ENCODE data around the gene ZNF764. TPM values are rescaled to one million over a fixed set of nuclear protein-coding genes. Genes with fewer than 3 reads are reported as not detected.
"Not testable (repeated sequence)": the region's sequence is repeated elsewhere in the genome, so short reads cannot be mapped to it uniquely, and the experiment has no call there.

Gene ZNF764
- total and polyA plus RNA-seq, 7 experiments from 2014 or later, result 4.5 to 20.9 (median 18.1) TPM

DNA sequence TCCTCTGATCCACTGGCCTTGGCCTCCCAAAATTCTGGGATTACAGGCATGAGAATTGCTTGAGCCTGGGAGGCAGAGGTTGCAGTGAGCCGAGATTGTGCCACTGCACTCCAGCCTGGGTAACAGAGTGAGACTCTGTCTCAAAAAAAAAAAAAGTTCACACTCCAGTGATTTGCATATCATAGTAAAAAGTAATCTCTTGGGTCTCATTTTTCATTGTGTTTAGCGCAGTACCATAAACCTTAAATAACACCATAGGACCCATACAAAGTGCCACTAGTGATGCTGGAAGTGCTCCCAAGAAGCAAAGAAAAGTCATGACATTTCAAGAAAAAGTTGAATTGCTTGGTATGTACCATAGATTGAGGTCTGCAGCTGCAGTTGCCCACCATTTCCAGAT, 31.4 kb upstream of the ZNF764 start:
- ATAC-seq; H3K27me3 Mint-ChIP-seq; H3K27me3 ChIP-seq (ENCODE audit: control insufficient read depth in 2 of 2, insufficient read depth in 2 of 2, low read length in 2 of 2); H3K9me3 ChIP-seq (ENCODE audit: control insufficient read depth in 2 of 3, low read length in 3 of 3); H3K27ac Mint-ChIP-seq; DNase-seq; CTCF ChIA-PET; H3K27ac ChIP-seq (ENCODE audit: low read depth, low read length); intact Hi-C loops (cut with micrococcal nuclease); H3K4me3 Mint-ChIP-seq; H3K9me3 Mint-ChIP-seq; H3K4me3 ChIP-seq (ENCODE audit: low read length); H3K36me3 ChIP-seq (ENCODE audit: control insufficient read depth in 2 of 3, insufficient read depth in 3 of 3, low read length in 3 of 3): not testable (repeated sequence)
- Mint-ChIP-seq H3K36me3 (peaks cover 0 to 11% (median 0%) of the 10 kb centered on the region in 5 donors), H3K4me1 (peaks cover 6 to 26% (median 19%) of the 10 kb centered on the region in 7 donors)
- POLR2A ChIA-PET, result interaction anchor here (1.5 kb wide), 1 partner anchor 42 kb away, joined by 4 read pairs; no protein-coding TSS in a partner anchor
- peaks cover 8 to 10% of the 10 kb centered on the region in 2 donors for H3K4me1 ChIP-seq (ENCODE audit: control insufficient read depth in 2 of 2, insufficient read depth in 2 of 2, low read length in 2 of 2)

DNA sequence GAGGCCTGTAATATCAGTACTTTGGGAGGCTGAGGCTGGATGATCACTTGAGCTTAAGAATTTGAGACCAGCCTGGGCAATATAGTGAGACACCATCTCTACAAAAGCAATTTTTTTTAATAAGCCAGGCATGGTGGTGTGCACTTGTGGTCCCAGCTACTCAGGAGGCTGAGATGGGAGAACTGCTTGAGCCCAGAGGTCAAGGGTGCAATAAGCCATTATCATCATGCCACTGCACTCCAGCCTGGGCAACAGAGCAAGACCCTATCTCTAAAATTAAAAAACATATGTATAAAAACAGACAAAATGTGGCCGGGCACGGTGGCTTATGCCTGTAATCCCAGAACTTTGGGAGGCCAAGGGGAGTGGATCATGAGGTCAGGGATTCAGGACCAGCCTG, 30.5 kb upstream of the ZNF764 start:
- Mint-ChIP-seq H3K4me1 (peaks cover 6 to 30% (median 24%) of the 10 kb centered on the region in 7 donors), H3K27ac (no peak overlapping the region), H3K9me3 (peaks cover 0 to 1% (median 0%) of the 10 kb centered on the region in 11 donors), H3K4me3 (no peak overlapping the region), H3K27me3 (peaks cover 0 to 2% (median 0%) of the 10 kb centered on the region in 5 donors), H3K36me3 (peaks cover 0 to 10% (median 0%) of the 10 kb centered on the region in 5 donors)
- DNase-seq (no peak), ATAC-seq (no peak)
- intact Hi-C loops (cut with micrococcal nuclease), result no loop called here
- H3K36me3 ChIP-seq (ENCODE audit: control insufficient read depth in 2 of 3, insufficient read depth in 3 of 3, low read length in 3 of 3), result no peaks in the 10 kb centered on the region
- H3K4me3 ChIP-seq (ENCODE audit: low read length), result no peak overlapping the region
- H3K27me3 ChIP-seq (ENCODE audit: control insufficient read depth in 2 of 2, insufficient read depth in 2 of 2, low read length in 2 of 2), result no peaks in the 10 kb centered on the region
- CTCF ChIA-PET, result interaction anchor here (0.8 to 1.0 kb wide), 2 partner anchors 41 to 53 kb away, joined by 4 to 5 read pairs; no protein-coding TSS in a partner anchor
- H3K9me3 ChIP-seq (ENCODE audit: control insufficient read depth in 2 of 3, low read length in 3 of 3), result no peaks in the 10 kb centered on the region
- H3K4me1 ChIP-seq (ENCODE audit: control insufficient read depth in 2 of 2, insufficient read depth in 2 of 2, low read length in 2 of 2), result peaks cover 8 to 12% of the 10 kb centered on the region in 2 donors
- no peak overlapping the region for H3K27ac ChIP-seq (ENCODE audit: low read depth, low read length)
- POLR2A ChIA-PET, result interaction anchor here (0.6 to 1.5 kb wide), 2 partner anchors 42 to 158 kb away, joined by 3 to 4 read pairs; no protein-coding TSS in a partner anchor

- Histone ChIP-seq H3K4me1 (ENCODE audit: control insufficient read depth in 2 of 2, insufficient read depth in 2 of 2, low read length in 2 of 2) (peaks cover 8 to 12% of the 10 kb centered on the region in 2 donors), H3K36me3 (ENCODE audit: control insufficient read depth in 2 of 3, insufficient read depth in 3 of 3, low read length in 3 of 3) (peaks cover 0 to 21% (median 0%) of the 10 kb centered on the region in 3 experiments), H3K27ac (ENCODE audit: low read depth, low read length) (peak within 1 kb of the TSS; percentile 81), H3K27me3 (ENCODE audit: control insufficient read depth in 2 of 2, insufficient read depth in 2 of 2, low read length in 2 of 2) (no peaks in the 10 kb centered on the region), H3K9me3 (ENCODE audit: control insufficient read depth in 2 of 3, low read length in 3 of 3) (no peaks in the 10 kb centered on the region), H3K4me3 (ENCODE audit: low read length) (peak within 1 kb of the TSS; percentile 77)
- intact Hi-C loops (cut with micrococcal nuclease), result loop anchor here (1.0 to 2.0 kb wide), 11 partner anchors 13 to 155 kb away; partner anchors contain the start of genes DCTPP1 (in 2 of the 2), ZNF689 (in 2 of the 2), ZNF764 (in 2 of the 2) and ZNF768 (in 2 of the 2)
- Mint-ChIP-seq H3K36me3 (peaks cover 0 to 13% (median 0%) of the 10 kb centered on the region in 5 donors), H3K4me3 (peak within 1 kb of the TSS; percentile 85 to 98 (median 94)), H3K27me3 (peaks cover 0 to 2% (median 0%) of the 10 kb centered on the region in 5 donors), H3K4me1 (peaks cover 6 to 44% (median 32%) of the 10 kb centered on the region in 7 donors), H3K27ac (peak within 1 kb of the TSS; percentile 89 to 95 (median 92)), H3K9me3 (no peaks in the 10 kb centered on the region)
- ChIA-PET CTCF (interaction anchor here (0.6 to 1.9 kb wide), 5 partner anchors 13 to 224 kb away, joined by 3 to 6 read pairs (median 4); partner anchors contain the start of genes DCTPP1, PRR14 and ZNF764), POLR2A (interaction anchor here (0.6 to 4.9 kb wide), 15 partner anchors 14 to 168 kb away, joined by 3 to 45 read pairs (median 6); partner anchors contain the start of genes FBRS, ITGAL, PRR14 and ZNF688)
- peak; percentile 100 for ATAC-seq
- DNase-seq, result peak; percentile 72 to 95 (median 93)
These were observed 27.4 kb upstream of the ZNF764 start, which contains the start of gene ZNF785 for GRCh38 chr16:30585400-30586191. TSS of gene ZNF785 (minus strand) at chr16:30585697. CDS start at chr16:30585611, 86 bp downstream.

GRCh38 chr16:30585022-30585399, 26.8 kb upstream of the ZNF764 start:
- DNase-seq, result no peak
- peaks cover 0 to 13% (median 0%) of the 10 kb centered on the region in 5 donors for H3K36me3 Mint-ChIP-seq
- peak overlapping the region; percentile 78 to 98 (median 89) for H3K4me3 Mint-ChIP-seq
- Histone ChIP-seq H3K36me3 (ENCODE audit: control insufficient read depth in 2 of 3, insufficient read depth in 3 of 3, low read length in 3 of 3) (peaks cover 0 to 21% (median 0%) of the 10 kb centered on the region in 3 experiments), H3K4me3 (ENCODE audit: low read length) (peak overlapping the region; percentile 77), H3K27ac (ENCODE audit: low read depth, low read length) (peak overlapping the region; percentile 81), H3K4me1 (ENCODE audit: control insufficient read depth in 2 of 2, insufficient read depth in 2 of 2, low read length in 2 of 2) (peaks cover 8 to 12% of the 10 kb centered on the region in 2 donors), H3K27me3 (ENCODE audit: control insufficient read depth in 2 of 2, insufficient read depth in 2 of 2, low read length in 2 of 2) (no peaks in the 10 kb centered on the region), H3K9me3 (ENCODE audit: control insufficient read depth in 2 of 3, low read length in 3 of 3) (no peaks in the 10 kb centered on the region)
- peaks cover 0 to 2% (median 0%) of the 10 kb centered on the region in 5 donors for H3K27me3 Mint-ChIP-seq
- peak; percentile 5 for ATAC-seq
- H3K4me1 Mint-ChIP-seq, result peaks cover 6 to 44% (median 32%) of the 10 kb centered on the region in 7 donors
- no peaks in the 10 kb centered on the region for H3K9me3 Mint-ChIP-seq
- ChIA-PET CTCF (interaction anchor here (0.6 to 1.9 kb wide), 2 partner anchors 155 to 491 kb away, joined by 3 to 6 read pairs; partner anchors contain the start of gene DCTPP1), POLR2A (interaction anchor here (0.6 to 4.9 kb wide), 11 partner anchors 13 to 115 kb away, joined by 3 to 45 read pairs (median 8); partner anchors contain the start of genes FBRS, ITGAL, PRR14 and ZNF688)
- intact Hi-C loops (cut with micrococcal nuclease), result loop anchor here (1.0 to 2.0 kb wide), 11 partner anchors 13 to 155 kb away; partner anchors contain the start of genes DCTPP1 (in 2 of the 2), ZNF689 (in 2 of the 2), ZNF764 (in 2 of the 2) and ZNF768 (in 2 of the 2)
- peak overlapping the region; percentile 34 to 90 (median 79) for H3K27ac Mint-ChIP-seq

GRCh38 chr16:30582611-30583340, 24.6 kb upstream of the ZNF764 start:
- no peak overlapping the region for H3K27ac ChIP-seq (ENCODE audit: low read depth, low read length)
- H3K27ac Mint-ChIP-seq, result no peak overlapping the region
- DNase-seq, result no peak
- H3K4me3 ChIP-seq (ENCODE audit: low read length), result no peak overlapping the region
- H3K9me3 Mint-ChIP-seq, result no peaks in the 10 kb centered on the region
- peak overlapping the region in 2 of 10 donors; percentile 6 to 59 for H3K4me3 Mint-ChIP-seq
- H3K27me3 Mint-ChIP-seq, result peaks cover 0 to 2% (median 0%) of the 10 kb centered on the region in 5 donors
- intact Hi-C loops (cut with micrococcal nuclease), result no loop called here
- peaks cover 8 to 12% of the 10 kb centered on the region in 2 donors for H3K4me1 ChIP-seq (ENCODE audit: control insufficient read depth in 2 of 2, insufficient read depth in 2 of 2, low read length in 2 of 2)
- peaks cover 0 to 15% (median 0%) of the 10 kb centered on the region in 5 donors for H3K36me3 Mint-ChIP-seq
- ChIA-PET CTCF (no interaction called here), POLR2A (interaction anchor here (0.8 to 4.9 kb wide), 3 partner anchors 11 to 21 kb away, joined by 3 to 45 read pairs (median 5); partner anchors contain the start of gene ZNF688)
- no peaks in the 10 kb centered on the region for H3K9me3 ChIP-seq (ENCODE audit: control insufficient read depth in 2 of 3, low read length in 3 of 3)
- peaks cover 0 to 29% (median 0%) of the 10 kb centered on the region in 3 experiments for H3K36me3 ChIP-seq (ENCODE audit: control insufficient read depth in 2 of 3, insufficient read depth in 3 of 3, low read length in 3 of 3)
- no peaks in the 10 kb centered on the region for H3K27me3 ChIP-seq (ENCODE audit: control insufficient read depth in 2 of 2, insufficient read depth in 2 of 2, low read length in 2 of 2)
- ATAC-seq, result no peak
- H3K4me1 Mint-ChIP-seq, result peaks cover 6 to 41% (median 29%) of the 10 kb centered on the region in 7 donors
